Umbilical cord (tissue), 2 donors: ENCODE measurements around the gene LRMDA. TPM values are rescaled to one million over a fixed set of nuclear protein-coding genes. Genes with fewer than 3 reads are reported as not detected.
A peak's percentile ranks its signal among the peaks of the same experiment; 100 is the strongest.

Experiments used
- DNase-seq: peaks from one replicate; pipeline ENCODE4 v3.0.0-alpha.2; 2015; ENCODE audit warnings: low spot score
- total RNA-seq: library from RNA; depleted of rRNA; stranded (reverse); fragments of >200 nt; gene quantifications from one replicate; pipeline ENCODE4 v1.2.3, GENCODE V29; 2014; ENCODE audit warnings: low replicate concordance; ENCODE audit not compliant: insufficient read depth

LRMDA gene
- total RNA-seq, 1 donor from 2014 or later: 1.7 TPM

- DNase-seq: no peak
Observed at GRCh38 chr10:75640381-75640780, 209.0 kb downstream of the LRMDA start.

- DNase-seq: no peak
Observed at GRCh38 chr10:75640803-75641202, 209.4 kb downstream of the LRMDA start.

- no peak for DNase-seq
Observed at GRCh38 chr10:75643405-75643804, 212.0 kb downstream of the LRMDA start.

- DNase-seq: no peak
Observed at GRCh38 chr10:75643944-75644692, 212.7 kb downstream of the LRMDA start.

GRCh38 chr10:75645704-75646103 lies 214.3 kb downstream of the LRMDA start:
- no peak for DNase-seq

GRCh38 chr10:75646218-75646915 lies 214.9 kb downstream of the LRMDA start:
- DNase-seq: no peak

GRCh38 chr10:75646916-75647315 lies 215.5 kb downstream of the LRMDA start:
- DNase-seq: no peak

GRCh38 chr10:75647675-75648074 lies 216.3 kb downstream of the LRMDA start:
- DNase-seq: no peak

- DNase-seq: no peak
Observed at GRCh38 chr10:75648351-75648750, 216.9 kb downstream of the LRMDA start.

GRCh38 chr10:75648854-75649253 lies 217.4 kb downstream of the LRMDA start:
- DNase-seq: no peak

GRCh38 chr10:75649466-75649865 lies 218.0 kb downstream of the LRMDA start:
- no peak for DNase-seq

- DNase-seq: no peak
Observed at GRCh38 chr10:75650648-75651047, 219.2 kb downstream of the LRMDA start.

GRCh38 chr10:75651417-75651816 lies 220.0 kb downstream of the LRMDA start:
- DNase-seq: peak; percentile 90

- DNase-seq: peak; percentile 96
Observed at GRCh38 chr10:75652146-75652740, 220.8 kb downstream of the LRMDA start.

- DNase-seq: no peak
Observed at GRCh38 chr10:75653761-75654160, 222.3 kb downstream of the LRMDA start.

GRCh38 chr10:75654171-75654771 lies 222.8 kb downstream of the LRMDA start:
- DNase-seq: no peak

- peak; percentile 35 for DNase-seq
Observed at GRCh38 chr10:75654772-75655171, 223.3 kb downstream of the LRMDA start.

GRCh38 chr10:75655791-75656451 lies 224.5 kb downstream of the LRMDA start:
- no peak for DNase-seq

- DNase-seq: no peak
Observed at GRCh38 chr10:75657351-75657750, 225.9 kb downstream of the LRMDA start.

GRCh38 chr10:75658036-75658435 lies 226.6 kb downstream of the LRMDA start:
- DNase-seq: no peak

GRCh38 chr10:75658496-75658895 lies 227.1 kb downstream of the LRMDA start:
- DNase-seq: no peak

- no peak for DNase-seq
Observed at GRCh38 chr10:75658915-75659314, 227.5 kb downstream of the LRMDA start.
